Choroid plexus epithelial cell (primary cell): Measurements from ENCODE around the gene RBP7.
"Not testable (repeated sequence)": the region's sequence is repeated elsewhere in the genome, so short reads cannot be mapped to it uniquely, and the experiment has no call there.

Experiments used
- DNase-seq: peaks from one replicate; pipeline ENCODE4 v3.0.0-alpha.2; 2010; ENCODE audit warnings: low read depth
- H3K4me3 ChIP-seq: 2 replicates; pipeline ENCODE4 v1.5.1; 2011; ENCODE audit warnings: low read depth, mild to moderate bottlenecking, control low read depth, low read length, moderate library complexity
- TF ChIP-seq, protein P1 (sequence below): conservative IDR thresholded peaks from 2 replicates; pipeline ENCODE4 v1.5.1; 2011; ENCODE audit warnings: low read depth, mild to moderate bottlenecking, control low read depth, inconsistent platforms, low read length, moderate library complexity

RBP7 gene

DNA sequence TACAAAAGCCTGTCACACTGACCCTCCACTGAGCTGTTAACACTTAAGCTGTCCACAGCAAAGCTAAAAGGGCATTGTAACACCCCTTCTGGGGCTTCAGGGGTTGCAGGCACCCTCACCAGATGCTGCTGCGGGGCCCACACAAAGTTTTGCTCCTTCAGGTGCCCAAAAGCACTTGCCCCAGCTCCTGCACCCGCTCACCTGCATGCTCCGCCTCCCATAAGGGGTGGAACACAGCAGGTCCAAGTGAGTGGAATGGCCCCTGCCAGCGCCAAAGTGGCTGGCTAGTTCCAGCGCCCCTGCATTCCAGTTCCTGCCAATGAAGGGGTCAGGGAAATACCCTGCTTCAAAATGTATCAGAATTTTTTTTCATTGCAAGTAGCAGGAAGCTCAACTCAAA lies 7.3 kb upstream of the RBP7 start:
- TF ChIP-seq, protein P1, sequence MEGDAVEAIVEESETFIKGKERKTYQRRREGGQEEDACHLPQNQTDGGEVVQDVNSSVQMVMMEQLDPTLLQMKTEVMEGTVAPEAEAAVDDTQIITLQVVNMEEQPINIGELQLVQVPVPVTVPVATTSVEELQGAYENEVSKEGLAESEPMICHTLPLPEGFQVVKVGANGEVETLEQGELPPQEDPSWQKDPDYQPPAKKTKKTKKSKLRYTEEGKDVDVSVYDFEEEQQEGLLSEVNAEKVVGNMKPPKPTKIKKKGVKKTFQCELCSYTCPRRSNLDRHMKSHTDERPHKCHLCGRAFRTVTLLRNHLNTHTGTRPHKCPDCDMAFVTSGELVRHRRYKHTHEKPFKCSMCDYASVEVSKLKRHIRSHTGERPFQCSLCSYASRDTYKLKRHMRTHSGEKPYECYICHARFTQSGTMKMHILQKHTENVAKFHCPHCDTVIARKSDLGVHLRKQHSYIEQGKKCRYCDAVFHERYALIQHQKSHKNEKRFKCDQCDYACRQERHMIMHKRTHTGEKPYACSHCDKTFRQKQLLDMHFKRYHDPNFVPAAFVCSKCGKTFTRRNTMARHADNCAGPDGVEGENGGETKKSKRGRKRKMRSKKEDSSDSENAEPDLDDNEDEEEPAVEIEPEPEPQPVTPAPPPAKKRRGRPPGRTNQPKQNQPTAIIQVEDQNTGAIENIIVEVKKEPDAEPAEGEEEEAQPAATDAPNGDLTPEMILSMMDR: no peak
- no peak overlapping the region for H3K4me3 ChIP-seq
- DNase-seq: no peak

DNA sequence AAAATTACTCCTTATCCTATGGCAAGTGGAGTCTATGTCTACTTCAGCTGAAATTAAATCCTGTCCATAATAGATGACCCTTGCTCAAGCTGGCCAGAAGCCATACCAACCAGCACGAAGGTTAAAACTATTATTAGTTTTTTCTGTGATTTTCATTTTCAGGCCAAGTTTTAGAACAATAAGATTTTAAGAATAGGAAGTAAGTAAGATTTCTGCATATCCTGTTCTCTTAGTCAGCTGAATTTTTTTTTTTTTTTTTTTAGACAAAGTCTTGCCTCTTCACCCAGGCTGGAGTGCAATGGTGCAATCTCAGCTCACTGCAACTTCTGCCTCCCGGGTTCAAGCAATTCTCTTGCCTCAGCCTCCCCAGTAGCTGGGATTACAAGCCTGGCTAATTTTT lies 6.1 kb upstream of the RBP7 start:
- no peak for DNase-seq
- TF ChIP-seq, protein P1: no peak
- no peak overlapping the region for H3K4me3 ChIP-seq

DNA sequence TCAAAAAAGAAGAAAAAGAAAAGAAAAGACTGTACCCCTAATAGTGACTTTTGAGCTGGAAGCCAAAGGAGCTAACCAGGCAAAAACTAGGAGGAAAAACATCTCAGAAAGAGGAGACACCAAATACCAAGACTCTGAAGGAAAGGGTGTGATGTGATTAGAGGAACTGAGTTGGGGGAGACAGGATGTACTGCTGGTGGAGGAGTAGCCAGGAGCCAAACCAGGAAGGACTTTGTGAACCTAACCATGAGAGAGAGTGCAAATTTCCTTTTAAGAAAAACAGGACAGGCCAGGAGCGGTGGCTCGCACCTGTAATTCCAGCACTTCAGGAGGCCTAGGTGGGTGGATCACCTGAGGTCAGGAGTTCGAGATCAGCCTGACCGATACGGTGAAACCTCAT lies 4.1 kb upstream of the RBP7 start:
- no peak for DNase-seq
- H3K4me3 ChIP-seq: no peak overlapping the region
- TF ChIP-seq, protein P1: no peak

DNA sequence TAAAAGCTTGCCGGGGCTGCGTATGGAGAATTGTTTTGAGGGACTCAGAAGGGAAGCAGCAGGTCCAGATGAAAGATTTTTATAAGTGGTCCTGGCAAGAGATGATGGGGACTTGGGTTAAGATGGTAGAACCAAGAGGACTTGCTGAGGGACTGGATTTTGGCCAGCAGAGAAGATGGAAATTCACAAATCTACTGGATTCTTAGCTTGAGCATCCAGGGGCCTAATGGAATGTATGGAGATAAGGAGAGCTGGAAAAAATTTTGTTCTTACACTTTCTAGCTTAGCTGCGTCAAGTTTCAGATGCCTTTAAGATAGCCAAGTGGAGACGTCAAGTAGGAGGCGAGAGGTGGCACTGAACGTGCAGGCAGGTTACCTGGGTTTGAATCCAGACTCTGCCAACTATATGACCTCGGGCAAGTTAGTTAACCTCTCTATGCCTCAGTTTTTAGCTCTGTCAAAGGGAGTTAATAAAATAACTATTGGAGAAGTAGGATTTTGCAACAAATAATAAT lies 3.4 kb upstream of the RBP7 start:
- no peak overlapping the region for H3K4me3 ChIP-seq
- no peak for DNase-seq
- TF ChIP-seq, protein P1: no peak

DNA sequence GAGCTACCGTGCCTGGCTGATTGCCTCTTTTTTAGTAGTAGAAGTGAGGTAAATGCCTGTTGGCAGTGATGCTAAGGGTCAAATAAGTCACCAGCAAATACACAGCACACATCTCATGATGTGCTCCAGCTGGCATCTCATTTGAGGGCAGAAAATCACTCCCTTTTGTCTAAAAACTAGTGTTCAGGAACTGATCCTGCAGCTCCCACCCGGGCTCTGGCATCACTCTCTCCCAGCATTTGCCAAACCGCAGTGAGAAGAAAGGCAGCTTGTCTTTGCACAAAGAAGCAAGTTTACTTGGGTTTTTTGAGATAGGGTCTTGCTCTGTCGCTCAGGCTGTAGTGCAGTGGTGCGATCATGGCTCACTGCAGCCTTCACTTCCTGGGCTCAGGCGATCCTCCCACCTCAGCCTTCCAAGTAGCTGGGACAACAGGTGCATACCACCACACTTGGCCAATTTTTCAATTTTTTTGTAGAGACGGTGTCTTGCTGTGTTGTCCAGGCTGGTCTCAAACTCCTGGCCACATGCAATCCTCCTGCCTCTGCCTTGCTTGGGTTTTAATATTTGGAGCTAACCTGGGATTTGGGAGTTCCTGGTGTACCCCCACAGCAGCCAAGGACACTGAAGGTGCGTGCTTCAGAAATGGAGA lies 4.1 kb downstream of the RBP7 start:
- TF ChIP-seq, protein P1: no peak
- no peak overlapping the region for H3K4me3 ChIP-seq
- no peak for DNase-seq

DNA sequence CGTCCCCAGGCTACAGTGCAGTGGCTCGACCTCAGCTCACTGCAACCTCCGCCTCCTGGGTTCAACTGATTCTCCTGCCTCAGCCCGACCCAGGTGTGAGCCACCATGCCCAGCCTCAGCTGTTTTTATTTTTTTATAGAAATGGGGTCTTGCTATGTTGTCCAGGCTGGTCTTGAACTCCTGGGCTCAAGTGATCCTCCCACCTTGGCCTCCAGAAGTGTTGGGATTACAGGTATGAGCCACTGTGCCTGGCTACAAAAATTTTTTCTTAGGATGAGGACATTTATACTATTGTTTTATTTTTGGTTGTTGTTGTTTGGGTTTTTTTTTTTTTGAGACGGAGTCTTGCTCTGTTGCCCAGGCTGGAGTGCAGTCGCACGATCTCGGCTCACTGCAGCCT lies 8.2 kb downstream of the RBP7 start:
- H3K4me3 ChIP-seq, DNase-seq: not testable (repeated sequence)

DNA sequence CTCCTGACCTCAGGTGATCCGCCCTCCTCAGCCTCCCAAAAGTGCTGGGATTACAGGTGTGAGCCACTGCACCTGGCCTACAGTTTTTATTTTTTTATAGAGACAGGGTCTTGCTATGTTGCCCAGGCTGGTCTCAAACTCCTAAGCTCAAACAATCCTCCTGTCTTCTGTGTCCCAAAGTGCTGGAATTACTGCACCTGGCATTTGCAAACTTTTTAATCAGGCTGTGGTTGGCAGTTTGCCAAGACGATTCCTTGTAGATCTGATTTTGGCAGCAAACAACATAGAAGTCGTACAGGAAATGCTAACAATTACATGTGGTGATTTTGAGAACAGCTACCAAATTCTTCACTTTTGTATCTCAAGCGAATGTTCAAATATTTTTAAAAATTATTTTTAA lies 10.1 kb downstream of the RBP7 start:
- peak; percentile 27 for DNase-seq
- TF ChIP-seq, protein P1: no peak
- H3K4me3 ChIP-seq: no peak overlapping the region

DNA sequence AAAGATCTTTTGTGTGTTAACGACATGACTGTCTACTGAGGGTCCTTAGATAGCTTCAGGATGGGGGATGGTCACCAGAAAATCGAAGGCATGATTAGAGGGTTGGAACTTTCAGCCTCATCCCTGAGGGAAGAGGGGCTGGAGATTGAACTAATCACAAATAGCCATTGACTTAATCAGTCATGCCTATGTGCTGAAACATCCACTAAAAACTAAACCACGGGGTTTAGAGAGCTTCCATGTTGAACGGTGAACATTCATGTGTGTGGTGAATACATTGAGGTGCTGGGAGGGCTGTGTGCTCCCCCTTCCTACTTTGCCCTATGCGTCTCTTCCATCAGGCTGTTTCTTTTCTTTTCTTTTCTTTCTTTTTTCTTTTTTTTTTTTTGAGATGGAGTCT lies 17.0 kb downstream of the RBP7 start:
- DNase-seq: no peak
- TF ChIP-seq, protein P1: no peak
- no peak overlapping the region for H3K4me3 ChIP-seq
